ENCODE measurements around the gene SELPLG.
"Not testable (repeated sequence)": the region's sequence is repeated elsewhere in the genome, so short reads cannot be mapped to it uniquely, and the experiment has no call there.

SELPLG gene

DNA sequence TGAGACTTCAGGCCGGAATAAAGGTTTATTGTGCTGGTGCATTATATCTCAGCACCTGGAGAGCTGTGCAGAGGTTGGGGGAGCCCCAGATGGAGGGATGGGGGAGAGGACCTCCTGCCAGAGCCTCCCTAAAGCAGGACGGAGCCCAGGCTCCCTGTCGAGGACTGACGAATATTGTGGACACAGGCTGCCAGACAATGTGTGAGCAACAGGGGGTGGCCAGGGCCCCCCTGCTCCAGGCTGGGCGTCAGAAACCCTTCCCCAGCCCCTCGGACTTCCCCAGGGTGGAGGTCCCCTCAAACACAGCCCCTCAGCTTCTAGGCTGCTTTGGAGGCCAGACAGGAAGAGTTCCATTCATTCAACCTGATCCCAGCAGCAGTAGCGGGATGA is 43.9 kb downstream of the SELPLG start:
- no peak for DNase-seq (ENCODE audit: low read depth in 2 of 2)

DNA sequence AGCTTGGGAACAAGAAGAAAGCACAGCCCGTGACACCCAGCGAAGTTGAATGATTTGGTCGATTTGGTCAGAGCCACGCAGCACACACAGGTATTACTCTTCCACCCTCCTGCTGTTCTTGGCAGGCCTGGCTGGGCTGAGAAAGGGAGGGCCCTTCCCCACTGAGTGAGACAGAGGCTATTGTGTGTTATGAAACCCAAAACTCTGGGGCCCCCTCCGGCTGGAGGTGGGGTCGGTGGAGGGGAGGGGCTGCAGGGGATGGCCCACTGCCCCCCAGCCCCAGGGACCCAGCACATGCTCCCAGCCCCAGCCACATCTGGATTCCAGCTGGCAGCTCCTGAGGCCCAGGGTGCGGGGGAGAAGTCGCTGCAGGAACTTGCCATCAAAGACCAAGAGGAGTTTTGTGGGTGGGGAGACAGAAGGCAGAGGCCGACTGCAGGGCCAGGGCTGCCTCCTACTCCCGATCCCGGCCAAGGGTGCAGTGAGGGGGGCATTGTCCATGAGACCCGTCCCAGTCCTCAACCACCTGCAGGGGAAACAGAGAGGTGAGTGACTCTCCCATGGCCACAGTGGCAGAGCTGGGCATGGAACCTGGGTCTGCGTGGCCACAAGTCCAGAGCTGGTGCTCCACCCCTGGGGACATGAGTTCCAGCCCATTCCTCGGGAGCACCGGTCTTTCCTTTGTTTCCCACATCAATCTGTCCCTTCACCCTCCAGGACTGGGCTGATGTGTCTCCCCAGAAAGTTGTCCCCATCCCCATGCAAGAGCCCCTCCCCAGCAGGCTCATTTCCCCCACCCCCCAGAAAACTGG is 44.5 kb downstream of the SELPLG start:
- peak; percentile 75 to 78 for DNase-seq (ENCODE audit: low read depth in 2 of 2)

DNA sequence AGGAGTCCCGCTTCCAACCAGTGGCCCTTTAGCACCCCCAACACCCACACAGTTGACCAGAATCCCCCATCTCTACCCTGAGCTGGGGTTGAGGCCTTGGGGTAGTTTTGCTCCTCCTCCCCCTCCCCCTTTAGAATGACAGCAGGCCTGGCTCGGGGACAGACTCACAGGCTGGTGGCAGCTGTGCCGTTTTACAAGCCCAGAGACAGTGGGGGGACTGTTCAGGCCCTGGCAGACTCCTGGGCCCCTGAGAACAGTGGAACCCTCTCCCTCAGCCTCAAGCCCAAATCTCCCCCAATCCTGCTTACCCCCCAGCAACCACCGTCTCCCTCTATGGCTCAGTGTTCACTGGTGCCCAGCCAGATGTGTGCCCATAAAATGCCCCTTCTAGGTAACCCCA is 45.9 kb downstream of the SELPLG start:
- no peak for DNase-seq (ENCODE audit: low read depth in 2 of 2)

GRCh38 chr12:108586306-108586705 is 47.4 kb downstream of the SELPLG start:
- DNase-seq (ENCODE audit: low read depth in 2 of 2): no peak

- DNase-seq (ENCODE audit: low read depth in 2 of 2): no peak
These were observed 47.8 kb downstream of the SELPLG start for GRCh38 chr12:108585864-108586263.

DNA sequence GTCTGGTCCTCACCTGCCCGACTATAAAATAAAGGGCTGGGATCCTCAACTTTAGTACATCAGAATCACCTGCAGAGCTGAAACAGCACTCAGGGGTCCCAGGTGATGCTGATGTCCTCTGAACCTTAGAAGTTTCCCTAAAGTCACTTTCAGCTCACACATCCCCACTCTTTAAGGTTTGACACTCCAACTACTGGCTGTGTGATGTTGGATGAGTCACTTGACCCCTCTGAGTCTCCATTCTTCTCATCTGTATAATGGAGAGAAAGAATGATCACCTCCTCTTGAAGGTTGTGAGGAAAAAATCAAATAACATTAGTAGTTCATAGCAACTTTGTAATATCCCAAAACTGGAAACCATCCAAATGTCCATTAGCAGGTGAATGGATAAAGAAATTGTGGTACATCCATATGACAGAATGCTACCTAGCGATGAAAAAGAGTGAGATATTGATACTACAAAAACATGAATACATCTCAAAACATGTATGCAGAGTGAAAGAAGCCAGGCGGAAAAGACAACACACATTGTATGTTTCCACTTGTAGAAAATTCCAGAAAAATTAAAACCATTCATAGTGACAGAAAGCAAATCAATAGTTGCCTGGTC is 49.1 kb downstream of the SELPLG start:
- no peak for DNase-seq (ENCODE audit: low read depth in 2 of 2)

GRCh38 chr12:108583991-108584390 is 49.7 kb downstream of the SELPLG start:
- no peak for DNase-seq (ENCODE audit: low read depth in 2 of 2)

GRCh38 chr12:108582978-108583770 is 50.5 kb downstream of the SELPLG start:
- DNase-seq (ENCODE audit: low read depth in 2 of 2): no peak

DNA sequence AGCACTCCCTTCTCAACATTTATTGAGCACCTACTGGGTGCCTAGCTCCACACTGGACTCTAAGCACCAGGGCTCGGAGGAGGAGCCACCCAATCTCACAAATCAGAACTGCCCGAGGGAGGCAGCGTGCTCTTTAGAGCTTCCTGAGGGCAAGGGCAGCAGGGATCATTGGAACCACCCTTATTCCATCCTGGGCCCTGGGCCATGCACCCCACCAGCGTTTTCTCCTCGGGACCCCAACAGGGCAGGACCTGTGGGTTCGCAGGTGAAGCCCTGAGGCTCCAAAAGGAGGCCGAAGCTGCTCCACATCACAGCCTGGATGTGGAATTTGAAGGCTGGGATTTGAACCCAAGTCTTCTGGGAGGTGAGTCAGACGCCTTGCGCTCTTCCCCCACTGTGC is 51.2 kb downstream of the SELPLG start:
- DNase-seq (ENCODE audit: low read depth in 2 of 2): no peak

GRCh38 chr12:108581311-108582227 is 52.1 kb downstream of the SELPLG start:
- DNase-seq (ENCODE audit: low read depth in 2 of 2): no peak

DNA sequence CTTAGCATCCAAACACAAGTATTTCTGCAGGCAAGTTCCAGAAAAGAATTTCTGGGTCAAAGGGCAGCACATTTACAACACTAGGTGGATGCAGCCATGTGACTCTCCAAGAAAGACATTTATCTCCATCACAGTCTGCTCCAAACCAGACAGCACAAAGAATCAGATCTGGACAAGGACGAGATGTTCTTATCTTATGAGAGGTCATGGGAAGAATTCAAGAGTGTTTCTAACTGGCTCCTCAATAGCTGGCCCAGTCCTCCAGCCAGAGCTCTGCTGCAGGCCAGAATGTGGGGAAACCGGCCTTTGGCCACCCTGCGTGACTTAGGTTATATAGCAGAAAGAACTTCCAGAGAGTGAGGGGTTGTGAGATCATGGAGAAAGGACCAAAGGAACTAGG is 53.2 kb downstream of the SELPLG start:
- DNase-seq (ENCODE audit: low read depth in 2 of 2): no peak

DNA sequence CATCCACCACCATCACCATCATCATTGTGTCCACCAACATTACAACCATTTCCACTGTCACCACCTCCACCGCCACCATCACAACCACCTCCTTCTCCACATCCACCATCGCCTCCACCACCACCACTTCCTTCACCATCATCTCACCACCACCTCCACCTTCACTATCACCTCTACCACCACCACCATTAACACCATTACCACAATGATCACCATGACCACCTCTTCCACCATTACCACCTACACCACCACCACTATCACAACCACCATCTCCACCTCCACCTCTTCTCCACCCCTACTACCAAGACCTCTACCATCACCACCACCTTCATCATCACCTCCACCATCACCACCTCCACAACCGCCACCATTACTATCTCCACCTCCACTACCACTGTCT is 54.9 kb downstream of the SELPLG start:
- DNase-seq (ENCODE audit: low read depth in 2 of 2): no peak

DNA sequence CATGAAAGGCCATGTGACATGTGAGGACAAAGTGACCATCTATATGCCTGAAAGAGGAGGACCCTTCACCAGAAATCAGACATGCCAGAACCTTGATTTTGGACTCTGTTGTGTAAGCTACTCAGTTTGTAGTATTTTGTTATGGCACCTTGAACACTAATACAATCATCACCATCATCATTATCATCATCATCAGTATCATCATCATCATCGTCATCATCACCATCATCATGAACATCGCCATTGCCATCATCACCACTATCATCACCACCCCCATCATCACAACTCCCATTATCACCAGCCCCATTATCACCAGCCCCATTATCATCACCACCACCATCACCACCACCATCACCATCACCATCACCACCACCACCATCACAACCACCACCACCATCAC is 55.4 kb downstream of the SELPLG start:
- DNase-seq (ENCODE audit: low read depth in 2 of 2): no peak

- no peak for DNase-seq (ENCODE audit: low read depth in 2 of 2)
These were observed 56.2 kb downstream of the SELPLG start for GRCh38 chr12:108577458-108577857.

DNA sequence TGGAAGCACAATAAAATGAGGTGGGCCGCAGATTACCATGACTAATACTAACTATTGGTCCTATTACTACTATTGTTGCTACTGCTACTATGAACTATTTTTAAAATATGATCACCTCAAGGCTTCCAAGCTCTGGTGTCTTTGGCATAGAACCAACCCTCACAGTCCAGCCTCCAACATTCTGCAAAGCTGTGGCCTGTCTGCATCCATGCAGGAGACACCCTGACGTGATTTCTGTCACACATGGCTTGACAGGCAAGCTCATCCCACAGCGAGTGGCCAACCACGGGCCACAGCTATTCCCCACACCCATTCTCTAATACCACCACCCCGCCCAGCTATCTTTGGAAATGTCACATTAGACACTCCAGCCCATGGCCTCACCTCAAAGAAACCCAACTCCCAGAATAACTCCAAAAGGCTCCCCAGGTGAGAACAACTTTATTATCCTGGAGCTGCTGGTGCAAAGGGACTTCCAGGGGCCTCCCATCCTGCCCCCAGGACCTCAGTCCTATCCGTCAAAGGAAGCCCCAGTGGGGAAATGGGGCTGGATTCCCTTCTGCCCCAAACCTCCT is 56.9 kb downstream of the SELPLG start:
- DNase-seq (ENCODE audit: low read depth in 2 of 2): no peak

DNA sequence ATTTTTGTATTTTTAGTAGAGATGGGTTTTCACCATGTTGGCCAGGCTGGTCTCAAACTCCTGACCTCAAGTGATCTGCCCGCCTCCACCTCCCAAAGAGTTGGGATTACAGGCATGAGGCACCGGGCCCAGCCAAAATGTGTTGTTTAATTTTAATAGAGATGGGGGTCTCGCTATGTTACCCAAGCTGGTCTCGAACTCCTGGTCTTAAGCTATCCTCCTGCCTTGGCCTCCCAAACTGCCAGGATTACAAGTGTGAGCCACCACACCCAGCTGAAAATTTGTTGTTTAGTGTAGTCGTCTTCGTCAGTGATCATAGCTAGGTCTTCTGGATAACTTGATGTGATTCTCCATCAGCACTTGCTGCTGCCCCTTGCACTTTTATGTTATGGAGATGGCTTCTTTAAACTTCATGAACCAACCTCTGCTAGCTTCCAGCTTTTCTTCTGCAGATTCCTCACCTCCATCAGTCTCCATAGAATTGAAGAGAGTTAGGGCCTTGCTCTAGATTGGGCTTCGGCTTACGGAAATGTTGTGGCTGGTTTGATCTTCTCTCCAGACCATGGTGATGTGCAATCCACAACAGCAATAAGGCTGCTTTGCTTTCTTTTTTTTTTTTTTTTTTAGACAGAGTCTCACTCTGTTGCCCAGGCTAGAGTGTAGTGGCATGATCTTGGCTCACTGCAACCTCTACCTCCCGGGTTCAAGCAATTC is 58.3 kb downstream of the SELPLG start:
- DNase-seq (ENCODE audit: low read depth in 2 of 2): no peak

GRCh38 chr12:108574276-108574675 is 59.4 kb downstream of the SELPLG start:
- not testable (repeated sequence) for DNase-seq (ENCODE audit: low read depth in 2 of 2)

- no peak for DNase-seq (ENCODE audit: low read depth in 2 of 2)
These were observed 60.4 kb downstream of the SELPLG start for GRCh38 chr12:108573317-108573716.

DNA sequence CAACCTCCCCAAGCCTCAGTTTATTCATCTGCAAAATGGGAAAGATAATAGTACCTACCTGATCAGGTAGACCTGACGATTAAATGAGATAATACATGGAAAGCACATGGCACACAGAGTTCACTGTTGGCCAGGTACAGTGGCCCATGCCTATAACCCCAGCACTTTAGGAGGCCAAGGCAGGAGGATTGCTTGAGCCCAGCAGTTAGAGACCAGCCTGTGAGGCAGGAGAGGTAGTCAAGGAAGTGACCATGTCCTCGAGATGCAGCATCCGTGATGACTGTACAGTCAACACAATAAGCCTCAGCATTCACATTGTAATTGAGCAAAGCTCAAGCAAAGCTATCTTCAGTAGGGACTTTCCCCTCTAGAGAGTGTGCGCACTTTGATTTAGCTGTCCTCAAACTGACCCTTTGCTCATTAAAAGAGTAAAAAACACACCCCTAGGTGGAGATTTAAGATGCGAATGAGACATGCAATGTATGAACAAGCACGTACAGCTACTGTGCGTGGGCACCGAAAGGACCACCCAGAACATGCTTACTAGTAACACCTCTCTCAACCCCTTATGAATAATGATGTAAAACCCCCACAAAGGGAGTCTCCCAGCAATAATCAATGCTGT is 61.4 kb downstream of the SELPLG start:
- no peak for DNase-seq (ENCODE audit: low read depth in 2 of 2)
